T-helper 17 cell (primary cell): Measurements from ENCODE around the gene ABHD2. TPM values are rescaled to one million over a fixed set of nuclear protein-coding genes. Genes with fewer than 3 reads are reported as not detected.
A peak's percentile ranks its signal among the peaks of the same experiment; 100 is the strongest.
"Not testable (repeated sequence)": the region's sequence is repeated elsewhere in the genome, so short reads cannot be mapped to it uniquely, and the experiment has no call there.

ENCODE experiments used
- ATAC-seq: fragments of 150-1000 bp; cut with Tn5 transposase; 2 replicates; pipeline ENCODE4 v1.10.0; 2021; ENCODE audit warnings: mild to moderate bottlenecking, moderate library complexity
- DNase-seq, 3 donors: peaks; one replicate each; pipeline versions ENCODE4 v3.0.0 to v3.0.0-alpha.2; 2020 to 2021
- H3K9me3 ChIP-seq: one replicate; pipeline ENCODE4 v1.7.0; 2013; ENCODE audit warnings: low read length, mild to moderate bottlenecking; ENCODE audit not compliant: control insufficient read depth, poor library complexity, severe bottlenecking
- H3K27ac Mint-ChIP-seq: one replicate; pipeline ENCODE4 v1.8.0; 2022; ENCODE audit warnings: mild to moderate bottlenecking, moderate library complexity, mixed read lengths
- H3K27me3 Mint-ChIP-seq: one replicate; pipeline ENCODE4 v1.8.0; 2022; ENCODE audit warnings: mixed read lengths
- H3K36me3 Mint-ChIP-seq: one replicate; pipeline ENCODE4 v1.8.0; 2022; ENCODE audit warnings: low read depth, mixed read lengths
- H3K4me1 Mint-ChIP-seq: one replicate; pipeline ENCODE4 v1.8.0; 2022; ENCODE audit warnings: mild to moderate bottlenecking, mixed read lengths
- H3K4me3 Mint-ChIP-seq: one replicate; pipeline ENCODE4 v1.8.0; 2022; ENCODE audit warnings: mild to moderate bottlenecking, moderate library complexity, mixed read lengths
- total RNA-seq, 4 donors: library from RNA in 2 of 4; stranded (reverse) in 2 of 4; gene quantifications; one replicate each; pipeline ENCODE4 v1.2.3 and lab custom pipeline; 2022 to 2026

ABHD2 gene
- total RNA-seq, result 10 to 100 TPM; 55.6 to 58.2 TPM
- total RNA-seq (lab: John Stamatoyannopoulos, UW), result 83.9 to 128 reads per million in 2 donors

DNA sequence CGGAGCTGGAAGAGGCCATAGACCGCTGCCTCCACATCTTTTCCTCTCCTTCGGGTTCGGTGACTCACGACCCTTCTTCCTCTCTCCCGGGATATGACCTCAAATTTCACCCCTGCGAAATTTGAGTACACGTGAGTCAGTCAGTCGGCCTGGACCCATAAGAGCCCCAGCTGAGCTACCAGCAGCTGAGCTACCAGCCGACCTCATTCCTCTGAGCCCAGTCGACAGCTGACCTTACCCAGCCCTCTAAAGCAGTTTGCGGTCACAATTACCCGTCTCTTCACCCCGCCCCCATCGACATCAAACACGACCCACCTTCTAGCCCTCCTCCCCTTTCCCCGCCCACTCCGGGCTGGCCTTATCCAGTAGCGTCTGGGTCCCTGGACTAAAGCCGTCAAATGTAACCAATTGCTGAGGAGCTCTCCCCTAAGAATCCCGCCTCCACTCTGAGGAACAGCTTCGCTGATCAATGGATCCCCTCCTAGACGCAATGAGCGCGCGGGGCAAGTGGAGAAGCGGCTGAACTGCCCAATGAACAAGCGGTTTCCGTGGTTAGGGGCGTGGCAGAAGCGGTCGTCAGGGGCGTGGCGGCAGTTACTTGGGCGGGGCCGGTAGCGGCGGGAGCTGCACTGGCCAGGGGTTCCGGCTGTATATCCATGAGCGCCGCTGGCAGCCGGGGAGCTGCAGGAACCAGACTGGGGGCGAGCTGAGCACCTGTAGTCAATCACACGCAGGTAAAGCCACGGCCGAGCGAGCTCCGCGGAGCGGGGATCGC, at the start of gene ABHD2:
Gene ABHD2 (plus strand): TSS at position 627 of the 775 bp plus-strand sequence. CDS start 27,872 bp downstream, outside the sequence.
- Mint-ChIP-seq H3K4me1 (peaks cover 35% of the 10 kb centered on the region), H3K36me3 (no peaks in the 10 kb centered on the region), H3K27me3 (no peaks in the 10 kb centered on the region), H3K4me3 (no peak within 1 kb of the TSS), H3K27ac (no peak within 1 kb of the TSS)
- ATAC-seq (peak; percentile 97), DNase-seq (peak; percentile 90 to 95 (median 94))
- H3K9me3 ChIP-seq, result no peaks in the 10 kb centered on the region

DNA sequence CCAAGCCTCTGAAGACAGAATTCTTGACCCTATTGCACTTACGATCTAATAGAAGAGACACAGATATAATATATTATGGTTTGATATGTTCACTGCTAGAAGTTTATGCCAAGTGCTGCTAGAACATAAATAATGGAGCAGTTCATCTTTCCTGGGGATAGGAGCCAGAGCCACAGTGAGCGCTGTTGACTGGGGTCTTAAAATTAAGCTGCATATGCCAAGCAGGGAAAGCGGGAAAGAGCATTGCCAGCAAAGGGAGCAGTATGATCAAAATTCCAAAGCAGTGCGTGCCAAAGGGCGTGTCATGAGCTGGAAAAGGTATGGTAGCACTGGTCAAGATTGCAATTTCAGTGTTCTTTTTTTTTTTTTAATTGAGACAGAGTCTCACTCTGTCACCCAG, 49.1 kb upstream of the ABHD2 start:
- no peaks in the 10 kb centered on the region for H3K9me3 ChIP-seq
- Mint-ChIP-seq H3K4me3 (no peak overlapping the region), H3K27me3 (peaks cover 48% of the 10 kb centered on the region), H3K27ac (no peak overlapping the region), H3K4me1 (peaks cover 3% of the 10 kb centered on the region), H3K36me3 (peaks cover 3% of the 10 kb centered on the region)
- ATAC-seq (no peak), DNase-seq (no peak)

DNA sequence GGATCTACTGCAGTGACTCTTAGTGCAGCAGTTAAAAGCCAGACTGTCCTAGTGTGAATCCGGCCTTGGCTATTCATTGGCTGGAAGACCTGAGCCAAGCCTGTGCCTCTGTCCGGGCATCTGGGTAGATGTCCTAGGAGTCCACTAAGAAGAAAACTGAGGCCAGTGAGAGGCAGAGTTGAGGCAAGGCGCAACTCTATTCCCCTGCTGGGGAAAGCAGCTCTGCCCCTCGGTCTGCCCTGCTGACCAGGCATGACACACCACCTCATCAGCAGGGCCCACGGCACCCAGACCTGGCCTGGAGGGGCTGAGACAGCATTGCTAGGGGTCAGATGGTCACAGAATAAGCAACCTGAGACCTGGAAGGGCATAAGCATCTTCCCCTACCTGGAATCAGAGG, 46.7 kb upstream of the ABHD2 start:
- peaks cover 3% of the 10 kb centered on the region for H3K4me1 Mint-ChIP-seq
- ATAC-seq, result no peak
- peaks cover 36% of the 10 kb centered on the region for H3K27me3 Mint-ChIP-seq

GRCh38 chr15:89042387-89042786, 45.9 kb upstream of the ABHD2 start:
- H3K4me1 Mint-ChIP-seq, result peaks cover 3% of the 10 kb centered on the region
- H3K36me3 Mint-ChIP-seq, result peaks cover 3% of the 10 kb centered on the region
- H3K27ac Mint-ChIP-seq, result no peak overlapping the region
- ATAC-seq, result no peak
- no peak for DNase-seq
- H3K27me3 Mint-ChIP-seq, result peaks cover 27% of the 10 kb centered on the region
- no peak overlapping the region for H3K4me3 Mint-ChIP-seq
- no peaks in the 10 kb centered on the region for H3K9me3 ChIP-seq

More for the DNA sequence above, 46.7 kb upstream of the ABHD2 start:
- H3K36me3 Mint-ChIP-seq, result peaks cover 3% of the 10 kb centered on the region
- no peak for DNase-seq
- no peak overlapping the region for H3K27ac Mint-ChIP-seq
- H3K9me3 ChIP-seq, result no peaks in the 10 kb centered on the region
- no peak overlapping the region for H3K4me3 Mint-ChIP-seq

DNA sequence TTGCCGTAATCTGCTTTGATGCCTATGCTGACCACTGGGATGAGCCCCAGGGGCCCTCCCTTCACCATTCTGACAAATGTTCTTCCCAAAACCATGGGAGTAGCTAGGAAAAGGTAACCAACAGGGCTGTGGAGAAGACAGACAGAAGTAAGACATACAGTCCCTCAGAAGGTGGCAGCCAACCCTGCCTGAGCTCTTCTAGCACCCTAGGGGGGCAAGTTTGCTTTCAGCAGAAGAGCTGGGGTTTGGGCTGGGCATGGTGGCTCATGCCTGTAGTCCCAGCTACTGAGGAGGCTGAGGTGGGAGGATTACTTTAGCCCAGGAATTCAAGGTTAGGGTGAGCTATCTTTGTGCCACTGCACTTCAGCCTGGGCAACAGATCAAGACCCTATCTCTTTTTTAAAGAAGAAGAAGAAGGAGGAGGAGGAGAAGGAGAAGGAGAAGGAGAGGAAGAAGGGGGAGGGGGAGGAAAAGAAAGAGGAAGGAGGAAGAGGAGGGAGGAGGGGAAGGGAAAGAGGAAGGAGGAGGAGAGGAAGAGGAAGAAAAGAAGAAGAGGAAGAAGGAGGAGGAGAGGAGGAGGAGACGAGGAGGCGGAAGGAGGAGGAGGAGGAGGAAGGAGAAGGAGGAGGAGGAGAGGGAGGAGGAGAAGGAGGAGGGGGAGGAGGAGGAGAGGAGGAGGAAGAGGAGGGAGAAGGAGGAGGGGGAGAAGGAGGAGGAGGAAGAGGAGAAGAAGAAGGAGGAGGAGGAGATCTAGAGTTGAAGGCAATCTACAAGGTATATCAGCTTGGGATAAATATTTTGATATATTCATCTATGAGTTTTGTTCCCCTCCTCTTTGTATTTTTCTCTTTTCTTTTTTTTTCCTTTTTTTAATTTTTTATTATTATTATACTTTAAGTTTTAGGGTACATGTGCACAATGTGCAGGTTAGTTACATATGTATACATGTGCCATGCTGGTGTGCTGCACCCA, 44.9 kb upstream of the ABHD2 start:
- H3K4me1 Mint-ChIP-seq, result peaks cover 3% of the 10 kb centered on the region
- peaks cover 3% of the 10 kb centered on the region for H3K36me3 Mint-ChIP-seq

DNA sequence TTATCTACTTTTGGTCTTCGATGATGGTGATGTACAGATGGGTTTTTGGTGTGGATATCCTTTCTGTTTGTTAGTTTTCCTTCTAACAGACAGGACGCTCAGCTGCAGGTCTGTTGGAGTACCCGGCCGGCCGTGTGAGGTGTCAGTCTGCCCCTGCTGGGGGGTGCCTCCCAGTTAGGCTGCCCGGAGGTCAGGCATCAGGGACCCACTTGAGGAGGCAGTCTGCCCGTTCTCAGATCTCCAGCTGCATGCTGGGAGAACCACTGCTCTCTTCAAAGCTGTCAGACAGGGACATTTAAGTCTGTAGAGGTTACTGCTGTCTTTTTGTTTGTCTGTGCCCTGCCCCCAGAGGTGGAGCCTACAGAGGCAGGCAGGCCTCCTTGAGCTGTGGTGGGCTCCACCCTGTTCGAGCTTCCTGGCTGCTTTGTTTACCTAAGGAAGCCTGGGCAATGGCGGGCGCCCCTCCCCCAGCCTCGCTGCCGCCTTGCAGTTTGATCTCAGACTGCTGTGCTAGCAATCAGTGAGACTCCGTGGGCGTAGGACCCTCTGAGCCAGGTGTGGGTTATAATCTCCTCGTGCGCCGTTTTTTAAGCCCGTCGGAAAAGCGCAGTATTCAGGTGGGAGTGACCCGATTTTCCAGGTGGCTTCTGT, 39.1 kb upstream of the ABHD2 start:
- DNase-seq, ATAC-seq, H3K27me3 Mint-ChIP-seq, H3K36me3 Mint-ChIP-seq, H3K9me3 ChIP-seq: not testable (repeated sequence)
- Mint-ChIP-seq H3K4me3 (peak overlapping the region; percentile 68), H3K4me1 (peaks cover 11% of the 10 kb centered on the region), H3K27ac (peak overlapping the region; percentile 72)

More for the DNA sequence above, 44.9 kb upstream of the ABHD2 start:
- Mint-ChIP-seq H3K27me3 (peaks cover 18% of the 10 kb centered on the region), H3K4me3 (no peak overlapping the region), H3K27ac (no peak overlapping the region)
- DNase-seq, result no peak
- no peaks in the 10 kb centered on the region for H3K9me3 ChIP-seq
- no peak for ATAC-seq

DNA sequence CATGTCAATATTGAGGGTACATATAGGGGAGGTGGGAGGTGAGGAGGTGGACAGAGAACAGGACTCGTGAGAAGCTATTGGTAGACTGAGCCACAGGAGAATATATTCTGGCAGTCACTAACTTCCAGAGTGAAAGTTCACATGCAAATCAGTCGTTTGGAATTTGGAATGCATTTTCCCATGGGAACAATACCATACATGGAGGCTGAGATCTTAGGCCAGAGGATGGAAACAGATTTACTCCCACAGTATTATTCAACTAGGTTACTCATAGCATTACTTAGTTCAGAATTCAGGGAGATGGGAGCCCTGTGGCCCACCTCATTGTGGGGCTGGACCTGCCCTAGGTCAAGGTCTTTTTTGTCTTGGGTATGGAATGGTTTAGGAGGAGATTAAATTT, 36.4 kb upstream of the ABHD2 start:
- H3K36me3 Mint-ChIP-seq, result peaks cover 4% of the 10 kb centered on the region
- no peak for ATAC-seq
- no peak overlapping the region for H3K4me3 Mint-ChIP-seq
- H3K4me1 Mint-ChIP-seq, result peaks cover 11% of the 10 kb centered on the region
- DNase-seq, result no peak
- H3K9me3 ChIP-seq, result no peaks in the 10 kb centered on the region
- no peak overlapping the region for H3K27ac Mint-ChIP-seq
- H3K27me3 Mint-ChIP-seq, result no peaks in the 10 kb centered on the region

GRCh38 chr15:89052474-89052873, 35.8 kb upstream of the ABHD2 start:
- no peaks in the 10 kb centered on the region for H3K27me3 Mint-ChIP-seq
- peaks cover 4% of the 10 kb centered on the region for H3K36me3 Mint-ChIP-seq
- H3K4me1 Mint-ChIP-seq, result peaks cover 15% of the 10 kb centered on the region
- ATAC-seq (no peak), DNase-seq (no peak)
- H3K9me3 ChIP-seq, result no peaks in the 10 kb centered on the region
- H3K4me3 Mint-ChIP-seq, result no peak overlapping the region
- no peak overlapping the region for H3K27ac Mint-ChIP-seq

GRCh38 chr15:89054873-89055272, 33.4 kb upstream of the ABHD2 start:
- Mint-ChIP-seq H3K4me3 (no peak overlapping the region), H3K4me1 (peaks cover 14% of the 10 kb centered on the region), H3K36me3 (peaks cover 2% of the 10 kb centered on the region), H3K27me3 (peaks cover 6% of the 10 kb centered on the region), H3K27ac (no peak overlapping the region)
- ATAC-seq (no peak), DNase-seq (no peak)
- H3K9me3 ChIP-seq, result no peaks in the 10 kb centered on the region

- DNase-seq, result peak; percentile 65 to 86 (median 72)
- H3K9me3 ChIP-seq, result no peaks in the 10 kb centered on the region
- peaks cover 6% of the 10 kb centered on the region for H3K27me3 Mint-ChIP-seq
- ATAC-seq, result peak; percentile 99
- peaks cover 9% of the 10 kb centered on the region for H3K4me1 Mint-ChIP-seq
- no peak overlapping the region for H3K27ac Mint-ChIP-seq
- no peak overlapping the region for H3K4me3 Mint-ChIP-seq
- no peaks in the 10 kb centered on the region for H3K36me3 Mint-ChIP-seq
Observed at GRCh38 chr15:89057506-89058133, 30.6 kb upstream of the ABHD2 start.

DNA sequence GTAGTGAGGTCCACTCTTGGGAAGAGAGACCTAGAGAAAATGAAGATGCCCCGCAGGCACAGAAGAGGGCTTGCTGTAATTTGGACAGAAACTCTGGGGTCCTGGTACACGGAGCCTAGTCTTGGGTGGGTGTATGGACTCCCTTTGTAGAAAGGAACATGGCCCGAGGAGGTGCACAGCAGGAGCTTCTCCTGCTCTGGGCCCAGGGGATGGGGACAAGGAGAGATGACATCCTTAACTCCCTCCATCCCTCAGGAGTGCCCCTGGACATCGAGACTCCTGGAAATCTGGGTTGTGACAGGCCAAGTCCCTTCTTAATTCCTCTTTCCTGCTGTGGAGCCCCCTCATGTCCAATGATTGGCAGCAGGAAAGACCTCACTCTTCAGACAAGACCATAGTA, 29.9 kb upstream of the ABHD2 start:
- H3K9me3 ChIP-seq, result no peaks in the 10 kb centered on the region
- H3K4me3 Mint-ChIP-seq, result no peak overlapping the region
- no peak overlapping the region for H3K27ac Mint-ChIP-seq
- no peaks in the 10 kb centered on the region for H3K36me3 Mint-ChIP-seq
- DNase-seq, result no peak
- no peak for ATAC-seq
- H3K27me3 Mint-ChIP-seq, result peaks cover 6% of the 10 kb centered on the region
- H3K4me1 Mint-ChIP-seq, result peaks cover 9% of the 10 kb centered on the region

GRCh38 chr15:89058876-89059405, 29.3 kb upstream of the ABHD2 start:
- DNase-seq, result no peak
- Mint-ChIP-seq H3K27me3 (peaks cover 6% of the 10 kb centered on the region), H3K4me3 (no peak overlapping the region), H3K4me1 (peaks cover 9% of the 10 kb centered on the region), H3K27ac (no peak overlapping the region), H3K36me3 (no peaks in the 10 kb centered on the region)
- ATAC-seq, result no peak
- no peaks in the 10 kb centered on the region for H3K9me3 ChIP-seq
